Measurements from ENCODE around the gene UNC80. TPM values are rescaled to one million over a fixed set of nuclear protein-coding genes. Genes with fewer than 3 reads are reported as not detected.

The UNC80 gene
- total and polyA plus RNA-seq, 2 of the 4 experiments (the other 2 are of a cell fraction): not detected

- ChIA-PET POLR2A (ENCODE audit: unreplicated experiment) (no interaction called here), CTCF (no interaction called here)
- Histone ChIP-seq H3K9me3 (ENCODE audit: control insufficient read depth, insufficient read depth, low read length) (no peaks in the 10 kb centered on the region), H2AK9ac (replicated peaks; ENCODE audit: low read depth, low read length, poor library complexity) (no peak overlapping the region), H2BK20ac (ENCODE audit: low read depth, low read length) (no peak overlapping the region), H3K9me1 (ENCODE audit: insufficient read depth, low read length) (no peaks in the 10 kb centered on the region), H4K5ac (ENCODE audit: low read depth, low read length) (no peak overlapping the region), H4K91ac (ENCODE audit: insufficient read depth, low read depth, low read length) (no peak overlapping the region), H3K4me1 (ENCODE audit: control insufficient read depth, insufficient read depth, low read length) (peaks cover 5% of the 10 kb centered on the region), H3K36me3 (ENCODE audit: control insufficient read depth, insufficient read depth, low read length) (peaks cover 9% of the 10 kb centered on the region), H2BK120ac (ENCODE audit: low read depth, low read length) (no peak overlapping the region), H3K27me3 (ENCODE audit: control insufficient read depth, insufficient read depth, low read length) (no peaks in the 10 kb centered on the region), H3K4ac (ENCODE audit: low read depth, low read length) (no peak overlapping the region), H3K79me1 (ENCODE audit: low read depth in 1 of 2, low read length in 2 of 2) (peaks cover 5 to 27% of the 10 kb centered on the region in 2 experiments; a peak in 3 of 4 replicates), H3K14ac (replicated peaks; ENCODE audit: low read depth, low read length) (no peak overlapping the region), H3K4me2 (ENCODE audit: low read depth, low read length) (no peak overlapping the region), H2AK5ac (ENCODE audit: low read depth, low read length) (no peak overlapping the region), H3K18ac (ENCODE audit: low read depth, low read length) (no peak overlapping the region), H2BK5ac (ENCODE audit: low read depth, low read length, poor library complexity, severe bottlenecking) (no peak overlapping the region), H2BK15ac (ENCODE audit: low read depth, low read length) (no peak overlapping the region), H3K4me3 (ENCODE audit: insufficient read depth, low read depth, low read length) (no peak overlapping the region), H3K23ac (ENCODE audit: low read depth, low read length) (no peak overlapping the region), H3K9ac (ENCODE audit: low read depth, low read length) (no peak overlapping the region), H3K27ac (ENCODE audit: insufficient read depth, low read length) (no peak overlapping the region), H4K20me1 (ENCODE audit: insufficient read depth, low read length) (peaks cover 3% of the 10 kb centered on the region; the same call in 1 of the 2 replicates), H3K56ac (ENCODE audit: extremely low read depth, insufficient read depth, low read length) (no peak overlapping the region), H4K8ac (ENCODE audit: low read depth in 2 of 2, low read length in 2 of 2) (no peak overlapping the region), H2AFZ (replicated peaks; ENCODE audit: low read length, poor library complexity) (no peak overlapping the region)
- no TSS peak for BruUV-seq (replicated peaks)
- TF ChIP-seq BHLHE40 (IDR thresholded peaks at IDR 0.05; ENCODE audit: low read depth, low read length) (no peak), POLR2A (IDR thresholded peaks at IDR 0.05; ENCODE audit: low read depth, low read length) (no peak), CTCF (conservative IDR thresholded peaks at IDR 0.05; ENCODE audit: low read depth, low read length) (no peak), CHD1 (IDR thresholded peaks at IDR 0.05; ENCODE audit: low read depth, low read length) (no peak), CEBPB (IDR thresholded peaks at IDR 0.05; ENCODE audit: low read depth, low read length) (no peak), MXI1 (IDR thresholded peaks at IDR 0.05; ENCODE audit: borderline replicate concordance, low read depth, low read length) (no peak), NFE2L2 (IDR thresholded peaks at IDR 0.05; ENCODE audit: low read depth, low read length) (no peak), USF2 (IDR thresholded peaks at IDR 0.05; ENCODE audit: low read depth, low read length) (no peak)
- intact Hi-C loops (cut with micrococcal nuclease) (no loop called here), in situ Hi-C loops (cut with MboI; ENCODE audit: low sequenced_read_pairs) (no loop called here), dilution Hi-C loops (cut with HindIII; ENCODE audit: low sequenced_read_pairs, unreplicated experiment) (no loop called here)
- no peak for DNase-seq
- no peak for ATAC-seq (ENCODE audit: low read depth)
- WGBS, 2 experiments (ENCODE audit: extremely low coverage in 2 of 2, insufficient read length in 1 of 2): no CpG with 5 or more reads among the region's 2 CpGs
Observed at GRCh38 chr2:210004881-210005280, 233.2 kb downstream of the UNC80 start.

Data from IMR-90 (cell line).